ENCODE measurements around the gene MEGF6. TPM values are rescaled to one million over a fixed set of nuclear protein-coding genes. Genes with fewer than 3 reads are reported as not detected.

Gene MEGF6
- total RNA-seq, 1 donor from 2014 or later, result 194 TPM

DNA sequence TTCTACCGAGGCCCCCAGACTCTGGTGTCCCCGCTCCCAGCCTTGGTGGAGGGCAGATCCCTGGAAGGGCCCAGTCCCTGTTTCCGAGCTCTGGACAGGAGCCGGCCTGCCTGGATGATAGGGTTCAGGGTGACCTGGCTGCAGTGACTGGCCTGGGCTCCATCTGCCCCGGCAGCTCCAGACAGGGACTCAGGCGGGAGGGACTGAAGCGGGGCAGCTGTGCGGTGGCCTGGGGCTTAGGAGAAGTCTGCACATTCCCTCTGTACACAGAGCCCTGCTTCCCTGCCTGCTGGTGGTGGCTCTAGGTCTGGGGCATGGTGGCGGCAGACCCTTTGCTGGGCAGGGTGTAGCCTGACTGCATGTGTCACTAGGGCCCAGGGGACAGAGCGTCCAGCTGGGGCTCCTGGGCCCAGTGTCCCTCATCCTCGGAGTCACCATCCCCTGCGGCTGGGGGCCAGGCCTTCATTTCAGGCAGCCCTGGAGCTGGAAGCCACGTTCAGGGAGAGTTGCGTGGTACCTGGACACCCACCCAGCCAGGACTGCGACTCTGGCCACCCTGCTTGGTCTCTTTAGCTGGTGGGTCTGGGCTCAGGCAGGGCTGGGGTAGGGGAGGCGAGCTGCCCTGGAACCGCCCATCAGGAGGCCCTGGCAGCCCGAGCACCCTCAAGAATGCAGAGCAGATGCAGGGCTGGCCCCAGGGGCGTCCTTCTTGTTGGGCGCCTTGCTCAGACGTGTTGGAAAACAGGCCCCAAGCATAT, 147.2 kb downstream of the MEGF6 start:
- no peaks in the 10 kb centered on the region for H3K9me3 ChIP-seq
- TF ChIP-seq, protein P1, sequence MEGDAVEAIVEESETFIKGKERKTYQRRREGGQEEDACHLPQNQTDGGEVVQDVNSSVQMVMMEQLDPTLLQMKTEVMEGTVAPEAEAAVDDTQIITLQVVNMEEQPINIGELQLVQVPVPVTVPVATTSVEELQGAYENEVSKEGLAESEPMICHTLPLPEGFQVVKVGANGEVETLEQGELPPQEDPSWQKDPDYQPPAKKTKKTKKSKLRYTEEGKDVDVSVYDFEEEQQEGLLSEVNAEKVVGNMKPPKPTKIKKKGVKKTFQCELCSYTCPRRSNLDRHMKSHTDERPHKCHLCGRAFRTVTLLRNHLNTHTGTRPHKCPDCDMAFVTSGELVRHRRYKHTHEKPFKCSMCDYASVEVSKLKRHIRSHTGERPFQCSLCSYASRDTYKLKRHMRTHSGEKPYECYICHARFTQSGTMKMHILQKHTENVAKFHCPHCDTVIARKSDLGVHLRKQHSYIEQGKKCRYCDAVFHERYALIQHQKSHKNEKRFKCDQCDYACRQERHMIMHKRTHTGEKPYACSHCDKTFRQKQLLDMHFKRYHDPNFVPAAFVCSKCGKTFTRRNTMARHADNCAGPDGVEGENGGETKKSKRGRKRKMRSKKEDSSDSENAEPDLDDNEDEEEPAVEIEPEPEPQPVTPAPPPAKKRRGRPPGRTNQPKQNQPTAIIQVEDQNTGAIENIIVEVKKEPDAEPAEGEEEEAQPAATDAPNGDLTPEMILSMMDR (IDR thresholded peaks at IDR 0.05), result no peak
- no peak for DNase-seq (ENCODE audit: low spot score in 2 of 2)
- no peaks in the 10 kb centered on the region for H3K36me3 ChIP-seq
- H3K4me1 ChIP-seq, result no peaks in the 10 kb centered on the region
- H3K4me3 ChIP-seq, result no peak overlapping the region
- intact Hi-C loops (cut with DNase I), result no loop called here
- no peaks in the 10 kb centered on the region for H3K27me3 ChIP-seq
- no peak overlapping the region for H3K27ac ChIP-seq

DNA sequence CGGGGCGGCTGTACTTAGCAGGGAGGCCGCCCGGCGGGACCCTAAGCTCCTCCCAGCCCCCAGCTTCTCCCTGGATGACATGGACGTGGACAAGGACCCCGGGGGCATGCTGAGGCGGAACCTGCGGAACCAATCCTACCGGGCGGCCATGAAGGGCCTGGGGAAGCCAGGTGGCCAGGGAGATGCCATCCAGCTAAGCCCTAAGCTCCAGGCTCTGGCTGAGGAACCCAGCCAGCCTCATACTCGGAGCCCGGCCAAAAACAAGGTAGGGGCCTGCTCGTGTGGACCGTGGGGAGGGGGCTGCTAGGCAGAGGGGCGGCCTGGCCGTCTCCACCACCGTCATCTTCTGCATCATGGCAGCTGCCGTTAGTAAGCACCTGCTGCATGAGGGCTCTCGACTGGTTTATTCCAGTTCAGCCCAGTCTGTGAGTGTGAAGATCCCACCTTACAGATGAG, 147.9 kb downstream of the MEGF6 start:
- no peaks in the 10 kb centered on the region for H3K27me3 ChIP-seq
- H3K4me1 ChIP-seq, result no peaks in the 10 kb centered on the region
- no peaks in the 10 kb centered on the region for H3K36me3 ChIP-seq
- intact Hi-C loops (cut with DNase I), result no loop called here
- no peak overlapping the region for H3K27ac ChIP-seq
- H3K4me3 ChIP-seq, result no peak overlapping the region
- H3K9me3 ChIP-seq, result no peaks in the 10 kb centered on the region
- no peak for DNase-seq (ENCODE audit: low spot score in 2 of 2)
- TF ChIP-seq, protein P1 (IDR thresholded peaks at IDR 0.05), result no peak

DNA sequence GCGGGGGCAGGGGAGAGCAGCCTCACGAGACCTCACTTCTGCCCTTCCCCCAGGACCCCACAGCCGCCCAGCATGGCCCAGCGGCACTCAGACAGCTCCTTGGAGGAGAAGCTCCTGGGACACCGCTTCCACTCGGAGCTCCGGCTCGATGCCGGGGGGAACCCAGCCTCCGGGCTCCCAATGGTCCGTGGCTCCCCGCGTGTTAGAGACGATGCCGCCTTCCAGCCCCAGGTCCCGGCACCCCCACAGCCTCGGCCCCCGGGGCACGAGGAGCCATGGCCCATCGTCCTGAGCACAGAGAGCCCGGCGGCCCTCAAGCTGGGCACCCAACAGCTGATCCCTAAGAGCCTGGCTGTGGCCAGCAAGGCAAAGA, 148.3 kb downstream of the MEGF6 start:
- Histone ChIP-seq H3K4me3 (no peak overlapping the region), H3K27me3 (no peaks in the 10 kb centered on the region), H3K4me1 (no peaks in the 10 kb centered on the region), H3K36me3 (no peaks in the 10 kb centered on the region), H3K27ac (no peak overlapping the region), H3K9me3 (no peaks in the 10 kb centered on the region)
- no peak for DNase-seq (ENCODE audit: low spot score in 2 of 2)
- intact Hi-C loops (cut with DNase I), result no loop called here
- TF ChIP-seq, protein P1 (IDR thresholded peaks at IDR 0.05), result no peak

DNA sequence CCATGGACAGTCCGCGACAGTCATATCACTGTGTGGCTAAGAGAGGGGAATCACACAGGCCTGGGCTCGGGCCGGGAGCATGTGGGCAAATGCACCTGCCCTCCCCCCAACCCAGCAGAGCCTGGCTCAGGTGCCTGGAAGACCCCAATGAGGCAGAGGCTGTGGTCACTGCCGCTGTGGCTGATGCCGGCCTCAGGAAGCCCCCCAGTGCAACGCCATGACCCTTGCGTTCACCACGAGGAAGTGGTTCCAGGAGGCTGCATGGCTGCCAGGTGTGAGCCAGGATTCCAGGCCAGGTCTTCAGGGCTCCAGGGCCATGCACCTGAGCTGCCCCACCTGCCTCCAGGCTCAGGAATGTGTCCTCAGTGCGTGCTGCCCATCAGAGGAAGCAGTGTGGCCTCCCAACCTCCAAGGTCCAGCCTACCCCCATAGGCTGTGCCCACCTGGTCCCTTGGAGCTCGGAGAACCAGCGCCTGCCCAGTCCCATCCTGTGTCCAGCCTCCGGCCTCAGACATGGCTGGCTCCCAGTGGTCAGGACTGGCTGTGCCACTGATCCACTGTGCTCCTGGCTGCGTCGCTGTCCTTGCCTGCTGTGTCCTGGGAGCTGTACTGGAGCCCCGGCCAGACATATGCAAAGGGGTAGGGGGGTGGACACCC, 148.8 kb downstream of the MEGF6 start:
- Histone ChIP-seq H3K4me1 (no peaks in the 10 kb centered on the region), H3K4me3 (no peak overlapping the region), H3K9me3 (no peaks in the 10 kb centered on the region), H3K27me3 (no peaks in the 10 kb centered on the region), H3K36me3 (no peaks in the 10 kb centered on the region), H3K27ac (no peak overlapping the region)
- TF ChIP-seq, protein P1 (IDR thresholded peaks at IDR 0.05), result no peak
- intact Hi-C loops (cut with DNase I), result no loop called here
- no peak for DNase-seq (ENCODE audit: low spot score in 2 of 2)

DNA sequence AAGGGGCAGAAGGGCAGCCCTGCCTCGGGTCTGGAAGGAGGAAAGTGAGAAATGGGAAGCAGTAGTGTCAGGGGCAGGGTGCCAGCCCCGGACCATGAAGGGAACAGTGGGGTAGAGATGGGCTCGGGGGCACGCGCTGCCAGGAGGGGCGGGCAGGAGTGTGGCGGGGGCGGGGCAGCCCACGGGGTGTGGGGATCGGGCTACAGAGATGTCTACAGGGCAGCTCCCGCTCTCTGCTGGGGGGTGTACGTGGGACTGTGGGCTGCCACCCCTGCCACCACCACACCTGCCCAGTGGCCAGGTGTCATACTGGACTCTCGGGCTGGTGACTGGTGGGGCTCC, 149.4 kb downstream of the MEGF6 start:
- H3K27ac ChIP-seq, result no peak overlapping the region
- intact Hi-C loops (cut with DNase I), result no loop called here
- no peak for DNase-seq (ENCODE audit: low spot score in 2 of 2)
- H3K4me3 ChIP-seq, result no peak overlapping the region
- no peaks in the 10 kb centered on the region for H3K36me3 ChIP-seq
- no peaks in the 10 kb centered on the region for H3K9me3 ChIP-seq
- H3K4me1 ChIP-seq, result no peaks in the 10 kb centered on the region
- H3K27me3 ChIP-seq, result no peaks in the 10 kb centered on the region
- TF ChIP-seq, protein P1 (IDR thresholded peaks at IDR 0.05), result no peak

Data from ascending aorta (tissue), 2 donors.